A673 (cell line): ENCODE results near the gene RNF220. TPM values are rescaled to one million over a fixed set of nuclear protein-coding genes. Genes with fewer than 3 reads are reported as not detected.

Source experiments
- BruUV-seq: library from RNA; stranded (reverse); fragments of 400-500 nt; replicated peaks from 2 replicates; lab custom pipeline; 2021; lab: Mats Ljungman, UMichigan
- CTCF ChIA-PET: fragments of 300-600 bp; sonication (Branson Sonifier 250); formaldehyde crosslinking; loops from one replicate; lab custom pipeline; 2022; ENCODE audit warnings: antibody characterized with exemption; lab: Charles Lee
- POLR2A ChIA-PET: fragments of 300-600 bp; sonication (Branson Sonifier 250); formaldehyde crosslinking; loops from one replicate; lab custom pipeline; 2022; ENCODE audit warnings: antibody characterized with exemption; ENCODE audit not compliant: low non-redundant PET; lab: Charles Lee
- DNase-seq: peaks from one replicate; pipeline ENCODE4 v3.0.0-alpha.2; 2015; ENCODE audit warnings: low spot score
- H3K27ac ChIP-seq: fragments of 200-600 bp; sonication (generic); 2 replicates; pipeline ENCODE4 v1.5.1; 2016; ENCODE audit warnings: mixed run types, low read depth, mild to moderate bottlenecking, mixed read lengths, antibody characterized with exemption, low read length; ENCODE audit not compliant: poor library complexity, severe bottlenecking
- H3K27me3 ChIP-seq: fragments of 200-600 bp; sonication (generic); replicated peaks from 2 replicates; pipeline ENCODE4 v1.6.1; 2017; ENCODE audit warnings: mixed run types, low read depth, mild to moderate bottlenecking, mixed read lengths, antibody characterized with exemption, low read length; ENCODE audit not compliant: insufficient read depth, poor library complexity
- H3K36me3 ChIP-seq: fragments of 200-600 bp; sonication (generic); 2 replicates; pipeline ENCODE4 v1.6.1; 2016; ENCODE audit warnings: mixed run types, mild to moderate bottlenecking, mixed read lengths, antibody characterized with exemption, low read length; ENCODE audit not compliant: insufficient read depth, poor library complexity, severe bottlenecking
- H3K4me1 ChIP-seq: fragments of 200-600 bp; sonication (generic); 2 replicates; pipeline ENCODE4 v1.6.1; 2017; ENCODE audit warnings: mixed run types, mild to moderate bottlenecking, mixed read lengths, antibody characterized with exemption, low read length; ENCODE audit not compliant: insufficient read depth, poor library complexity, severe bottlenecking
- H3K4me3 ChIP-seq: fragments of 200-600 bp; sonication (generic); 2 replicates; pipeline ENCODE4 v1.5.1; 2016; ENCODE audit warnings: low read depth, mixed run types, mild to moderate bottlenecking, mixed read lengths, low read length; ENCODE audit not compliant: poor library complexity, severe bottlenecking
- H3K9me3 ChIP-seq: fragments of 200-600 bp; sonication (generic); 2 replicates; pipeline ENCODE4 v1.6.1; 2016; ENCODE audit warnings: mixed run types, low read depth, mild to moderate bottlenecking, mixed read lengths, antibody characterized with exemption, low read length; ENCODE audit not compliant: poor library complexity, severe bottlenecking
- EZH2 ChIP-seq: fragments of 200-600 bp; sonication (generic); IDR thresholded peaks from 2 replicates; pipeline ENCODE4 v1.6.1; 2017; ENCODE audit warnings: borderline replicate concordance, low read depth, mild to moderate bottlenecking, mixed read lengths, antibody characterized with exemption, low read length; ENCODE audit not compliant: poor library complexity, severe bottlenecking
- intact Hi-C: fragments of 100-400 bp; cut with micrococcal nuclease; formaldehyde crosslinking; loops from one replicate; pipeline ENCODE4 v1.10.0; 2022; ENCODE audit not compliant: unreplicated experiment
- total RNA-seq: library from RNA; stranded (reverse); gene quantifications from 2 replicates; pipeline ENCODE4 v1.2.3, GENCODE V29; 2021
- TF ChIP-seq, protein P1 (sequence below): fragments of 300-800, 200-600 bp; sonication (generic); conservative IDR thresholded peaks from 2 replicates; pipeline ENCODE4 v1.5.1; 2017; ENCODE audit warnings: low read depth, mild to moderate bottlenecking, antibody characterized with exemption, low read length, moderate library complexity, mixed read lengths

Gene RNF220
- total RNA-seq, 1 experiment from 2014 or later, result 80.6 TPM

DNA sequence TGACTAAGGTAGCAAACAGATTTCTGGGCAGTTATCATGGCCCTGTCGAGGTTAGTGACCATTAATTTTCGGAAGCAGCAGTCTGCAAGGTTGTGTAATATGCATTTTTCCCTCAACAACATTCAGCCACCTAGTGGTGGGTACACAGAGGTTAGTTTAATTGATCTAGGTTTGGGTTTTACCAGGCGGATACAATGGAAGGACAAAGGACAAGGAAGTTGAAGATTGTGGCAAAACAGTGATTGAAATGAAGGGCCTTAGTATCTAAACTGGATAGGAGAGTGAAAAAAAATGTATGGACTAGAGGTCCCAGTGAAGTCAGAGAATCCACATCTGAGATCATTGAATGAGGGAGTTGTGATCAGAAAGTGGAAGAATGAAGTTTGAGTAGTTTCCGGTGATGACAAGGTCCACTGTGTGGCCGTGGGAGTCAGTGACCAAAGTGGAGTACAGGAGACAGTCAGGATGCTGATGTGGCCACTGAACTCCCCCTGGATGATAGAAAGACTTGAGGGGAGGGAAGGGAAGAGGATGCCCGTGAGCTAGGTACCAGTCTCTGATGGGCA lies 272.2 kb downstream of the RNF220 start:
- ChIA-PET POLR2A (no interaction called here), CTCF (no interaction called here)
- Histone ChIP-seq H3K36me3 (no peaks in the 10 kb centered on the region), H3K27me3 (no peaks in the 10 kb centered on the region), H3K4me1 (peaks cover 5% of the 10 kb centered on the region), H3K9me3 (no peaks in the 10 kb centered on the region), H3K27ac (no peak overlapping the region), H3K4me3 (no peak overlapping the region)
- BruUV-seq, result no TSS peak
- DNase-seq, result peak; percentile 57
- TF ChIP-seq EZH2, result no peak
- TF ChIP-seq, protein P1, sequence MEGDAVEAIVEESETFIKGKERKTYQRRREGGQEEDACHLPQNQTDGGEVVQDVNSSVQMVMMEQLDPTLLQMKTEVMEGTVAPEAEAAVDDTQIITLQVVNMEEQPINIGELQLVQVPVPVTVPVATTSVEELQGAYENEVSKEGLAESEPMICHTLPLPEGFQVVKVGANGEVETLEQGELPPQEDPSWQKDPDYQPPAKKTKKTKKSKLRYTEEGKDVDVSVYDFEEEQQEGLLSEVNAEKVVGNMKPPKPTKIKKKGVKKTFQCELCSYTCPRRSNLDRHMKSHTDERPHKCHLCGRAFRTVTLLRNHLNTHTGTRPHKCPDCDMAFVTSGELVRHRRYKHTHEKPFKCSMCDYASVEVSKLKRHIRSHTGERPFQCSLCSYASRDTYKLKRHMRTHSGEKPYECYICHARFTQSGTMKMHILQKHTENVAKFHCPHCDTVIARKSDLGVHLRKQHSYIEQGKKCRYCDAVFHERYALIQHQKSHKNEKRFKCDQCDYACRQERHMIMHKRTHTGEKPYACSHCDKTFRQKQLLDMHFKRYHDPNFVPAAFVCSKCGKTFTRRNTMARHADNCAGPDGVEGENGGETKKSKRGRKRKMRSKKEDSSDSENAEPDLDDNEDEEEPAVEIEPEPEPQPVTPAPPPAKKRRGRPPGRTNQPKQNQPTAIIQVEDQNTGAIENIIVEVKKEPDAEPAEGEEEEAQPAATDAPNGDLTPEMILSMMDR, result peak; percentile 70
- intact Hi-C loops, result no loop called here

DNA sequence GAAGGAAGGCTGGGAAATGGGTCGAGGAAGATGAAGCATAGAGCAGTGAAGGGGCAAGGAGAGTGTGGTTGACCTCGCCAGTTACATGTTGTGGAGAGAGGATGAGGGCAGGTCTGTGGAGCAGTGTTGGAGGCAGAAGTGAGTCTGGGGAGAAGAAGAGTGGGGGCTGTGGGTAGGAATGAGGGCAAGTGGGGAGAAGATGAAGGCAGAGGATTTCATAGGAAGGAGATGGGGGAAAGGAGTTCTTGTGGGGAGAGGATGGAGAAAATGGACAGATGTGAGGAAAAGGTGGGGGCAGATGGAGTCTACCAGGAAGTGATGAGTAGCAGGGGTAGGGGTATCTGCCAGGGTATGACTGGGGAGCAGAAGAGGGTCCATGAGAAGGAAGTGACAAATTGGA lies 273.1 kb downstream of the RNF220 start:
- Histone ChIP-seq H3K27me3 (no peaks in the 10 kb centered on the region), H3K27ac (no peak overlapping the region), H3K4me1 (peaks cover 5% of the 10 kb centered on the region), H3K4me3 (no peak overlapping the region), H3K36me3 (no peaks in the 10 kb centered on the region), H3K9me3 (no peaks in the 10 kb centered on the region)
- CTCF ChIA-PET, result no interaction called here
- DNase-seq, result no peak
- POLR2A ChIA-PET, result no interaction called here
- TF ChIP-seq, protein P1, result no peak
- TF ChIP-seq EZH2, result no peak
- intact Hi-C loops, result no loop called here
- BruUV-seq, result no TSS peak

DNA sequence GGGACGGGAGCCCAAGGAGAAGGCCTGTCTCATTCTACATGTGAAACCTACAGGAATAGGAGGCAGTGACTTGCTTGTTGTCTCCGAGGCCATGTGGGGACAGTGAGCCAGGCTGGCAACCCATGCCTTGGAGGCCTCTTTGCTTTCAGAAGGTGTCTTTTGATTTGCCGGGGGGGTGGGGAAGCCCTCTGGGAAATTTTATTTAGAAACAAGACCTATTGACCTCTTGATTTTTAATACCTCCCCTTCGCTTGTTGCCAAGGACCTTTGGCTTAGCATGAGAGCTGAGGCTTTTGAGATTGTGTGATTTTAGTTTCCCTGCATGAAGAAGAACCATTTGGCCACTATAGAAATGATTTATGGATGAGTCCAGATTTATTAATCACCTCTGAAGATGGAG lies 273.6 kb downstream of the RNF220 start:
- intact Hi-C loops, result no loop called here
- peaks cover under 1% of the 10 kb centered on the region for H3K4me1 ChIP-seq
- no peak overlapping the region for H3K27ac ChIP-seq
- TF ChIP-seq, protein P1, result no peak
- no peak for TF ChIP-seq EZH2
- no peaks in the 10 kb centered on the region for H3K27me3 ChIP-seq
- no peaks in the 10 kb centered on the region for H3K9me3 ChIP-seq
- no TSS peak for BruUV-seq
- ChIA-PET POLR2A (no interaction called here), CTCF (no interaction called here)
- H3K4me3 ChIP-seq, result no peak overlapping the region
- H3K36me3 ChIP-seq, result no peaks in the 10 kb centered on the region
- DNase-seq, result no peak
